ENCODE measurements around the gene SPI1. TPM values are rescaled to one million over a fixed set of nuclear protein-coding genes. Genes with fewer than 3 reads are reported as not detected.

The SPI1 gene
- total RNA-seq, 1 donor from 2014 or later, result not detected

DNA sequence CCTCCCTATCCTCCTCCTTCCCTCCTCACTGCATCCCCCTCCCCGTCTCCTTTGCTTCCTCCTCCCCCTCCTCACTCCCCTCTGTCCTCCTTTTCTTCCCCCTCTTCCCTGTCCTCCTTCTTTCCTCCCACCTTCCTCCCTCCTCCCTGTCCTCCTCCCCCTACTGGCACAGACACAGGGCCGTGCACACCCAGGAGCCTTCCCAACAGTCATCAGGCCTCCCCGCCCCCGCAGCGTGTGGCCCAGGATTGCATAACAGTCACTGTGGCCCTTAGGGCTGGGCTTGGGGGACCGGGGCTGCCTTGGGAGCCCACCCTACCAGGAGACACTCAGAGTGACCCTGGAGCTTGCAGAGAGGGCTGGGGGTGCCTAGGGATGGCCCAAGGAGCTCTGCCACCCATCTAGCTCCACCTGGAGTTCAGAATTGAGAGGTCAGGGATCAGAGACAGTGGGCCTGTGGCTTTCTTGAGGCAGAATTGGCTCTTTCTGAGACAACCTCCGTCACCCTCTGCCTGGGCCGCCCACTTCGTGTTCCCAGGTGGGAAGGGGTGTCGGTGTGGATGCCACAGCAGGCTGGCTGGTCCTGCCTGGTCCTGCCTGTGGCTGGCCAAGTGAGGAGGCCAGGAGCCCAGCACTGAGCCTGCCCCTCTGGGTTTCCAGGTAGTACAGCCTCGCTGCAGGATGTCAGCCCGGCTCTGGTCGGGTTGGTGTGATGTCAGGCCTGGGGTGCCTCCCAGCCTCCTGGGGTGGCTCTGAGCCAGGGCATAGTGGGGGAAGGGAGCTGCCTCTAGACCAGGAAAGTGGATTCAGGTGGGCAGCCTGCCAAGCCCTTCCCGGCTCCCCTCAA is 1.6 kb downstream of the SPI1 start:
- Histone ChIP-seq H3K27me3 (no peaks in the 10 kb centered on the region), H3K9me3 (ENCODE audit: low read depth) (no peaks in the 10 kb centered on the region), H3F3A (ENCODE audit: low read depth) (no peaks in the 10 kb centered on the region), H2AFZ (replicated peaks) (no peak overlapping the region), H3K4me2 (no peak overlapping the region), H3K9ac (no peak overlapping the region), H3K36me3 (no peaks in the 10 kb centered on the region), H3K4me3 (no peak overlapping the region), H3K79me2 (ENCODE audit: low read depth) (no peaks in the 10 kb centered on the region), H3K4me1 (no peaks in the 10 kb centered on the region), H3K27ac (no peak overlapping the region), H4K20me1 (ENCODE audit: low read depth) (no peaks in the 10 kb centered on the region)
- DNase-seq (ENCODE audit: low spot score), result no peak
- Mint-ChIP-seq H3K9me3 (no peaks in the 10 kb centered on the region), H3K4me1 (peaks cover 6% of the 10 kb centered on the region), H3K4me3 (no peak overlapping the region), H3K36me3 (no peaks in the 10 kb centered on the region), H3K27ac (peak overlapping the region; percentile 74), H3K27me3 (ENCODE audit: insufficient read depth, low read depth) (peaks cover 5% of the 10 kb centered on the region)
- TF ChIP-seq EZH2phosphoT487 (IDR thresholded peaks at IDR 0.05), result no peak
- TF ChIP-seq EZH2 (IDR thresholded peaks at IDR 0.05), result no peak
- TF ChIP-seq, protein P1, sequence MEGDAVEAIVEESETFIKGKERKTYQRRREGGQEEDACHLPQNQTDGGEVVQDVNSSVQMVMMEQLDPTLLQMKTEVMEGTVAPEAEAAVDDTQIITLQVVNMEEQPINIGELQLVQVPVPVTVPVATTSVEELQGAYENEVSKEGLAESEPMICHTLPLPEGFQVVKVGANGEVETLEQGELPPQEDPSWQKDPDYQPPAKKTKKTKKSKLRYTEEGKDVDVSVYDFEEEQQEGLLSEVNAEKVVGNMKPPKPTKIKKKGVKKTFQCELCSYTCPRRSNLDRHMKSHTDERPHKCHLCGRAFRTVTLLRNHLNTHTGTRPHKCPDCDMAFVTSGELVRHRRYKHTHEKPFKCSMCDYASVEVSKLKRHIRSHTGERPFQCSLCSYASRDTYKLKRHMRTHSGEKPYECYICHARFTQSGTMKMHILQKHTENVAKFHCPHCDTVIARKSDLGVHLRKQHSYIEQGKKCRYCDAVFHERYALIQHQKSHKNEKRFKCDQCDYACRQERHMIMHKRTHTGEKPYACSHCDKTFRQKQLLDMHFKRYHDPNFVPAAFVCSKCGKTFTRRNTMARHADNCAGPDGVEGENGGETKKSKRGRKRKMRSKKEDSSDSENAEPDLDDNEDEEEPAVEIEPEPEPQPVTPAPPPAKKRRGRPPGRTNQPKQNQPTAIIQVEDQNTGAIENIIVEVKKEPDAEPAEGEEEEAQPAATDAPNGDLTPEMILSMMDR (IDR thresholded peaks at IDR 0.05), result no peak

DNA sequence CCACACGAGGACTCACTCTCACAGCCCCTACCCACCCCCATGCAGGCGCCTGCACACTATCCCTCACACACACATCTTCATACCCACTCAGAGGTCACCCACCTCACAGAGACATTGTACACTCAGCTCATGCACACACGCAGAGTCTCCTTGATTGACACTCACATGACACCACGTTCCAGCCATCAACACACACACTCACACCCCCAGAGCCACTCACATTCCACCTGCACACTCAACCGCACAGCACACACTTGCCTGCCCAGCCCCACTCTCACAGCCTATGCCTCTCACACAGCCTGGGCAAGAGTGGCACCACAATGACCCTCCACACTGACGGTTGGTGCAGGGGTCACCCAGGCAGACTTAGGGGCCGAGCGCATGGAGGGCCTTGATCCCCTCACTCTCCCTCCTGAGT is 2.2 kb downstream of the SPI1 start:
- Histone ChIP-seq H3F3A (ENCODE audit: low read depth) (no peaks in the 10 kb centered on the region), H3K79me2 (ENCODE audit: low read depth) (no peaks in the 10 kb centered on the region), H3K27ac (no peak overlapping the region), H3K9me3 (ENCODE audit: low read depth) (no peaks in the 10 kb centered on the region), H3K27me3 (no peaks in the 10 kb centered on the region), H3K4me1 (no peaks in the 10 kb centered on the region), H3K36me3 (no peaks in the 10 kb centered on the region), H3K4me2 (no peak overlapping the region), H3K4me3 (no peak overlapping the region), H3K9ac (no peak overlapping the region), H2AFZ (replicated peaks) (no peak overlapping the region), H4K20me1 (ENCODE audit: low read depth) (no peaks in the 10 kb centered on the region)
- H3K9me3 Mint-ChIP-seq, result no peaks in the 10 kb centered on the region
- H3K36me3 Mint-ChIP-seq, result no peaks in the 10 kb centered on the region
- DNase-seq (ENCODE audit: low spot score), result no peak
- peaks cover 7% of the 10 kb centered on the region for H3K4me1 Mint-ChIP-seq
- H3K27me3 Mint-ChIP-seq (ENCODE audit: insufficient read depth, low read depth), result peaks cover 5% of the 10 kb centered on the region
- peak overlapping the region; percentile 74 for H3K27ac Mint-ChIP-seq
- H3K4me3 Mint-ChIP-seq, result peak overlapping the region; percentile 3
- TF ChIP-seq, protein P1 (IDR thresholded peaks at IDR 0.05), result no peak
- TF ChIP-seq EZH2 (IDR thresholded peaks at IDR 0.05) (no peak), EZH2phosphoT487 (IDR thresholded peaks at IDR 0.05) (no peak)

DNA sequence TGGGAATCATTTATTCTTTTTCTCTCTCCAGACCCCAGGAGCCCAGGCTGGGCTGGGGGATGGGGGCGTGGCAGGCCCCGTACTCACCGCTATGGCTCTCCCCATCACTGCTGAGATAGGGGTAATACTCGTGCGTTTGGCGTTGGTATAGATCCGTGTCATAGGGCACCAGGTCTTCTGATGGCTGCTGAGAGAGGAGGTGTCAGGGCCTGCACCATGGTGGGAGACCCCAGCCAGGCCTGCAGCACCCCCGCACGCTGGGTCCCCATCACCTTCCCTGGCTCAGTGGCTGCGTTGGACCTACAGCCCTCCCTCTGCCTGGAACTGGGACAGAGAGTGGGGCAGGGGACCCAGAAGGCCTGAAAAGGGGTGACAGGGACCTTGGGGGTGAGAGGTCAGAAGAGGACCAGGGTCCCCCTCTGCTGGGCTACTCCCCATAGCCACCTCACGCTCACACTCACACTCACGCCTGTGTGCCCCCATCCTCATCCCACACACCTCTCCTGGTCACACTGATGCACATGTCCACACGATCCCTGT is 2.7 kb downstream of the SPI1 start:
- Mint-ChIP-seq H3K36me3 (no peaks in the 10 kb centered on the region), H3K4me3 (no peak overlapping the region), H3K4me1 (peaks cover 7% of the 10 kb centered on the region), H3K27ac (peak overlapping the region; percentile 74), H3K9me3 (no peaks in the 10 kb centered on the region), H3K27me3 (ENCODE audit: insufficient read depth, low read depth) (peaks cover 2% of the 10 kb centered on the region)
- H3K27me3 ChIP-seq, result no peaks in the 10 kb centered on the region
- no peak overlapping the region for H3K4me3 ChIP-seq
- H3K36me3 ChIP-seq, result no peaks in the 10 kb centered on the region
- H3K4me2 ChIP-seq, result no peak overlapping the region
- DNase-seq (ENCODE audit: low spot score), result no peak
- H3K4me1 ChIP-seq, result no peaks in the 10 kb centered on the region
- no peaks in the 10 kb centered on the region for H3K9me3 ChIP-seq (ENCODE audit: low read depth)
- no peak overlapping the region for H3K9ac ChIP-seq
- H3K79me2 ChIP-seq (ENCODE audit: low read depth), result no peaks in the 10 kb centered on the region
- H2AFZ ChIP-seq (replicated peaks), result no peak overlapping the region
- H3K27ac ChIP-seq, result no peak overlapping the region
- TF ChIP-seq EZH2 (IDR thresholded peaks at IDR 0.05), result no peak
- no peak for TF ChIP-seq EZH2phosphoT487 (IDR thresholded peaks at IDR 0.05)
- TF ChIP-seq, protein P1 (IDR thresholded peaks at IDR 0.05), result no peak
- H4K20me1 ChIP-seq (ENCODE audit: low read depth), result no peaks in the 10 kb centered on the region
- no peaks in the 10 kb centered on the region for H3F3A ChIP-seq (ENCODE audit: low read depth)

Measured in neural progenitor cell (in vitro differentiated cells).